Duodenal mucosa (tissue), 2 donors: ENCODE data around the gene HIKESHI.

Source experiments
- H3K27ac ChIP-seq: one replicate; pipeline ENCODE4 v1.7.0; 2013; ENCODE audit warnings: low read depth, low read length
- H3K27me3 ChIP-seq, 2 donors: one replicate each; pipeline ENCODE4 v1.7.0; 2013; ENCODE audit warnings: low read length in 2 of 2, control low read depth in 1 of 2; ENCODE audit not compliant: insufficient read depth in 2 of 2, control insufficient read depth in 1 of 2
- H3K36me3 ChIP-seq, 2 donors: one replicate each; pipeline ENCODE4 v1.7.0; 2013; ENCODE audit warnings: low read length in 2 of 2, control low read depth in 1 of 2; ENCODE audit not compliant: insufficient read depth in 2 of 2, control insufficient read depth in 1 of 2
- H3K4me1 ChIP-seq, 2 donors: one replicate each; pipeline ENCODE4 v1.7.0; 2013; ENCODE audit warnings: low read length in 2 of 2, control low read depth in 1 of 2; ENCODE audit not compliant: insufficient read depth in 2 of 2, control insufficient read depth in 1 of 2
- H3K4me3 ChIP-seq, 2 donors: one replicate each; pipeline ENCODE4 v1.7.0; 2013; ENCODE audit warnings: low read length in 2 of 2, low read depth in 1 of 2
- H3K9ac ChIP-seq, 2 donors: one replicate each; pipeline ENCODE4 v1.7.0; 2013; ENCODE audit warnings: low read length in 2 of 2, low read depth in 1 of 2
- H3K9me3 ChIP-seq, 2 donors: one replicate each; pipeline ENCODE4 v1.7.0; 2013; ENCODE audit warnings: low read length in 2 of 2, control low read depth in 1 of 2; ENCODE audit not compliant: control insufficient read depth in 1 of 2

Gene HIKESHI, protein sequence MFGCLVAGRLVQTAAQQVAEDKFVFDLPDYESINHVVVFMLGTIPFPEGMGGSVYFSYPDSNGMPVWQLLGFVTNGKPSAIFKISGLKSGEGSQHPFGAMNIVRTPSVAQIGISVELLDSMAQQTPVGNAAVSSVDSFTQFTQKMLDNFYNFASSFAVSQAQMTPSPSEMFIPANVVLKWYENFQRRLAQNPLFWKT

DNA sequence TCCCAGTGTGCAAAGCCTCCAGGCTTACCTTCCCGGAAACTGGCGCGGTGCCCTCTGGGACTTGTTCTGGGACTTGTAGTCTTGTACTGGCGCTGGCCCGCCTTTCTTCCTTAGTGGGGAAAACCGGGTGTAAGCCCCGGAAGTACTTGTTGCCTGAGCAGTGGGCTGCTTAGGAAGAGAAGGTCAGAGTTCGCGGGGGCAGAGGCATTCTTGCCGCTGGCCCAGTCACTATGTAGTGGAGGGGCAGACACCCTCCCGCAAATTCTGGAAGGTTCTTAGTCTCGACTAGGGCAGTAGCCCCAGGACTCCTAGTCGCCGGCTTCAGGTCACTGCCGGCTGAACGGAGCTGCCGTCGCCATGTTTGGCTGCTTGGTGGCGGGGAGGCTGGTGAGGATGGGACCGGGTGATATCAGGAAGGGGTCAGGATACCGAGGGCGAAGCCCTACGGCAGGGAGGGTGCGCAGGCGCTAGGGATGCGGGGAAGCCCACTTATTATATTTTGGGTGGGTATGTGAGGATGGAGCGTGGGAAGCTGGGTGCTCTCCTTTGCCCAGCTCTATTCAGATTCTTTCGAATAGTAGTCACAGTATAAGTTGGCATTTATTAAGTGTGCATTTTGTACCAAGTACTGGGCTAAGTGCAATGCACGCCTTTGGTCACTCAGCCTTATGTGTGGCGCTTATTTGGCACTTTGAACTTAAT, at the start of gene HIKESHI:
Gene HIKESHI (plus strand): TSS at position 149 of the 702 bp plus-strand sequence. CDS start 209 bp downstream, at position 358.
- Histone ChIP-seq H3K27ac (peak within 1 kb of the TSS; percentile 71), H3K9me3 (no peaks in the 10 kb centered on the region), H3K9ac (peak within 1 kb of the TSS; percentile 89 to 95), H3K4me3 (peak within 1 kb of the TSS; percentile 94 to 99), H3K36me3 (no peaks in the 10 kb centered on the region), H3K27me3 (no peaks in the 10 kb centered on the region), H3K4me1 (peaks cover 10 to 20% of the 10 kb centered on the region in 2 donors)

DNA sequence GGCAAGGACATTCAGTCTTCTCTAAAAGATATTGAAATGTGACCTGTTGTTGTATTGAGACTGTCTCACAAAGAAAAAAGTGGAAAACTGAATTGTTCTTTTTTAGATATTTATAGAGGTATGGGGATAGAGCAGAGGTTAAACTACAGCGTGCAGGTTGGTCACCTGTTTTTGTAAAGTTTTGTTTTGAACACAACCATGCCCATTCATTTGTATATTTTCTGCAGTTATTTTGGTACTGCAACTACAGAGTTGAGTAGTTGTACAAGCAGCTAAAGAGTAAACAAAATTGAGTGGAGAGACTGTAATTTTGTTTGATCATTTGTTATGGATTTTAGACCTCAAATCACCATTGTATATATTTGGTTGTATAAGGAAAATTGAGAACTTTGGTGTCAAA, 46.1 kb upstream of the HIKESHI start:
- H3K4me1 ChIP-seq: no peaks in the 10 kb centered on the region
- H3K4me3 ChIP-seq: no peak overlapping the region
- H3K9me3 ChIP-seq: no peaks in the 10 kb centered on the region
- H3K36me3 ChIP-seq: peaks cover 15 to 29% of the 10 kb centered on the region in 2 donors
- H3K27me3 ChIP-seq: no peaks in the 10 kb centered on the region
- no peak overlapping the region for H3K27ac ChIP-seq
- H3K9ac ChIP-seq: no peak overlapping the region

DNA sequence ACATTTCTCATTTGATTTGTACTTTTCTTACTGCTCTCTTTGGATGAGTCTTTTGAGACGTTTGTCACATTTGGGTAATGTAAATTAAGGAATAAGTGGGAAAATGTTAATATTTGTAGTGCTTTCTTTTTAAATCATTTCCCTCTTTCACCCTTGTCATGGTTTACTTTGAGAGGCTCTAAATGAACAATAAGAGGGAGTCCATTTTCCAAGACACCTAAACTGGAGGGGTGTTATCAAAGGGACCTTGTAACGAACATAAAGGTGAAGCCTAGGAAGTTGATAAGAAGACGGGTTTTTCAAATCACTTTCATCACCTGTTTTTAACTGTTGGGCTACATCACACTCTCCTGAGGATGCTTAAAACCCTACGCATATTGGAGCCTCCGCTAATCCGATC, 45.4 kb upstream of the HIKESHI start:
- peaks cover 18 to 35% of the 10 kb centered on the region in 2 donors for H3K36me3 ChIP-seq
- no peaks in the 10 kb centered on the region for H3K4me1 ChIP-seq
- H3K9ac ChIP-seq: no peak overlapping the region
- no peak overlapping the region for H3K27ac ChIP-seq
- H3K27me3 ChIP-seq: no peaks in the 10 kb centered on the region
- no peak overlapping the region for H3K4me3 ChIP-seq
- no peaks in the 10 kb centered on the region for H3K9me3 ChIP-seq

DNA sequence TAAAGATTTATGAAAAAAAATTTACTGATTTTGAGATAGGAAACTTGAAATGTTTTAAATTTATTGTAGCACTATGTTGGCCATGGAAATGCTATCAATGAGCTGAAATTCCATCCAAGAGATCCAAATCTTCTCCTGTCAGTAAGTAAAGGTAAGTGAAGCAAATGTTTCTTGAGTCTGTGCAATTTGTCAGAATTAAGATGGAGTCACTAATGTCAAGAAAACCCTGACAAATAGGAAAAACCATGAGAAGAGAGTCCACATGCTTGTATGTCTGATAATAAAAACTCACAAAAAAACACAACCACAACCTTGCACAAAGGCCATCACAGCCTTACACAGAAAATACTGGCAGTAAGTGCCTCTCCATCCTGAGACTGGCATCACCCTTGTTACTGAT, 44.6 kb upstream of the HIKESHI start:
- no peak overlapping the region for H3K27ac ChIP-seq
- no peaks in the 10 kb centered on the region for H3K27me3 ChIP-seq
- H3K4me3 ChIP-seq: no peak overlapping the region
- H3K4me1 ChIP-seq: no peaks in the 10 kb centered on the region
- no peak overlapping the region for H3K9ac ChIP-seq
- no peaks in the 10 kb centered on the region for H3K9me3 ChIP-seq
- peaks cover 20 to 44% of the 10 kb centered on the region in 2 donors for H3K36me3 ChIP-seq

DNA sequence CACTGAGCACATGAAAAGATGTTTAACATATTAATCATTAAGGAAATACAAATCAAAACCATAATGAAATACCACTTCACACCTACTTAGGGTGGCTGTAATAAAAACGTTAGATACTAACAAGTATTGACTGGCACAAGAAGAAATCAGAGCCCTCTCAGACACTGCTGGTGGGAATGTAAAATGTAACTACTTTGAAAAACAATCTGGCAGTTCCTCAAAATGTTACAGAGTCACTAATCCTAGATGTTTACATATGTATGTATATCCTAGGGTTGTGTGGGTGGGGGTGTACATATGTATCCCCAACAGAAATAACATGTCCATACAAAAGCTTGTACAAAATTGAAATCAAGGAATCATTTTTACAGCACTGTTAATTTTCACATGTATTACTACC, 42.3 kb upstream of the HIKESHI start:
- Histone ChIP-seq H3K36me3 (peaks cover 23 to 64% of the 10 kb centered on the region in 2 donors), H3K27me3 (no peaks in the 10 kb centered on the region), H3K27ac (no peak overlapping the region), H3K4me3 (no peak overlapping the region), H3K9ac (no peak overlapping the region), H3K9me3 (no peaks in the 10 kb centered on the region), H3K4me1 (no peaks in the 10 kb centered on the region)

DNA sequence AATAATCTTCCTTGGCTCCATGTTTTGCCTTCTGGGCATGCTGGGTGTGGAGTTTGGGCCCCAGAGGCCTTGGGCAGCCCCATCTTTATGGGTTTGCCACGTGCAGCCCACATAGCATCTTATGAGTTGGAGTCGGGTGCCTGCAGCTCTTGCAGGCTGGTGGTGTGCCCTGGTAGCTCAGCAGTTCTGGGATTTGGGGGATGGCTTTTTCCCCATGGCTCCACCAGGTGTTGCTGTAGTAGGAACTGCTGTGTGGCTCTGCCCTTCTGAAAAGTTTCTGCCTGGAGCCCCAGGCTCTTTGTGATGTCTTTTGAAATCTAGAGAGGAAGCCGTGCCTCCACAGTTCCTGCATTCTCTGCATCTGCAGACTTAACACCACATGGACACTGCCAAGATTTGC, 40.7 kb upstream of the HIKESHI start:
- no peak overlapping the region for H3K27ac ChIP-seq

DNA sequence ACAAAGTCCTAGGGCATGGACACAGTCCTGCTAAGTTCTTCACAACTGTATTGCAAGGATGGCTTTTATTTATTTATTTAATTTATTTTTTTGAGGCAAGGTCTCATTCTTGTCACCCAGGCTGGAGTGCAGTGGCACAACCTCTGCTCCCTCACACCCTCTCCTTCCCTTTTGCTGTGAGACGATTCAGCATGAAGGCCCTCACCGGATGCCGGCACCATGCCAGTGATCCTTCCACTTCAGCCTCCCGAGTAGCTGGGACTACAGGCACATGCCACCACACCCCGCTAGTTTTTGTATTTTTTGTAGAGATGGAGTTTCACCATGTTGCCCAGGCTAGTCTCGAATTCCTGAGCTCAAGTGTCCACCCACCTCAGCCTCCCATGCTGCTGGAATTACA, 39.7 kb upstream of the HIKESHI start:
- no peaks in the 10 kb centered on the region for H3K27me3 ChIP-seq
- no peak overlapping the region for H3K9ac ChIP-seq
- H3K36me3 ChIP-seq: peaks cover 14 to 53% of the 10 kb centered on the region in 2 donors
- H3K4me3 ChIP-seq: no peak overlapping the region
- no peaks in the 10 kb centered on the region for H3K9me3 ChIP-seq
- no peak overlapping the region for H3K27ac ChIP-seq
- H3K4me1 ChIP-seq: no peaks in the 10 kb centered on the region

More for the DNA sequence above, 40.7 kb upstream of the HIKESHI start:
- no peaks in the 10 kb centered on the region for H3K4me1 ChIP-seq
- peaks cover 22 to 64% of the 10 kb centered on the region in 2 donors for H3K36me3 ChIP-seq
- no peaks in the 10 kb centered on the region for H3K27me3 ChIP-seq
- no peak overlapping the region for H3K9ac ChIP-seq
- no peaks in the 10 kb centered on the region for H3K9me3 ChIP-seq
- H3K4me3 ChIP-seq: no peak overlapping the region

DNA sequence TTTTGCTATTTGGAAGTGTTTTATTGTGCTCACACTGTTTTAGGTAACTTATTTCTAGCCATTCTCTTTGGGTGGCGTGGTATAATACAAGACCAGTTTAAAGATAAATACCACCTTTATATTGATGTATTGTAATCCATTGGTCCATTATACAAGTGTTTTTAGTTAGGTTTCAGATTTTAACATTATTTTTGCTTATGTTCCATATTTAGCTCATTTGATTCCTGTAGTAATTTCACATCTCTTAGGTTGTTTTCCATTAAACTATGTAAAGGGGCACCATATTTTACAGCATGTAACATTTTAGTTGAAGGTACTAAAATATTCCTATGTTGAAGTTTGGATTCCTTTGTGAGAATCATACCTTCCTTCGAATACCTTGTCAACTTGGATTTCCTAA, 37.4 kb upstream of the HIKESHI start:
- Histone ChIP-seq H3K4me1 (no peaks in the 10 kb centered on the region), H3K27me3 (no peaks in the 10 kb centered on the region), H3K27ac (no peak overlapping the region), H3K4me3 (no peak overlapping the region), H3K9me3 (no peaks in the 10 kb centered on the region), H3K9ac (no peak overlapping the region), H3K36me3 (peaks cover 10 to 52% of the 10 kb centered on the region in 2 donors)

DNA sequence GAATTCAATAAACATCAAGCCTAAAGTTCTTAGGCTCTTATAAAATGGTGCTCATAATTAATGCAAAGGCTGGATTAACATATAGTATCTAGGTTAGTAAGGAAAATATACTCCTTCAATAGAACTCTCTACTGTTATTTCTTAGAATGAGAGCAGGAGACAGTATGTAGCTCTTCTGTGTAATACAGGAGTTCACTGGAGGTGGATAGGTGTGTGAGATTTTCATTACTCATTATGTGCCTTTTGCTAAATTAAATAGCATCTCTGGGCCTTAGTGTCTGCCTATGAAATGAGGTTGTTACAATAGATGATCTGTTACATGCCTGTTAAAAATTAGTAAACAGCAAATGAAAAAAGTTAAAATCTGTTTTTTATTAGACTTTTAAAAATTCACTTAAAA, 36.8 kb upstream of the HIKESHI start:
- Histone ChIP-seq H3K4me1 (no peaks in the 10 kb centered on the region), H3K27ac (no peak overlapping the region), H3K4me3 (no peak overlapping the region), H3K36me3 (peaks cover 12 to 50% of the 10 kb centered on the region in 2 donors), H3K9ac (no peak overlapping the region), H3K9me3 (no peaks in the 10 kb centered on the region), H3K27me3 (no peaks in the 10 kb centered on the region)

DNA sequence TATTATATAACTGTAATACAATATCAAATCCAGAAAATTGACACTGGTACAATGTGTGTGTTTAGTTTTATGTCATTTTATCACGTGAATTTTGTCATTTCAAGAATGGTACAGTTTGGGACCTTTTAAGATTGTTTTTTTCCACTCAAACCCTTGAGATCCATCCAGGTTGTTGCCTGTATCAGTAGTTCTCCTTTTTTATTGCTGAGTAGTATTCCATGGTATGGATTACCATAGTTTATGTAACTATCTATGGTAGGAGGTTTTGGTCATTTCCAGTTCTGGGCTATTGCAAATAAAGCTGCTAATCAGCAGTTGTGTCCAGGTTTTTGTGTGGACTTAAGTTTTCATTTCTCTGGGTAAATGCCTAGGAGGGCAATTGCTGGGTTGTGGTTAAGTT, 32.4 kb upstream of the HIKESHI start:
- Histone ChIP-seq H3K27ac (no peak overlapping the region), H3K36me3 (peaks cover 4 to 22% of the 10 kb centered on the region in 2 donors), H3K27me3 (no peaks in the 10 kb centered on the region), H3K4me1 (no peaks in the 10 kb centered on the region), H3K9me3 (no peaks in the 10 kb centered on the region), H3K4me3 (no peak overlapping the region), H3K9ac (no peak overlapping the region)
